Karpas-422 (cell line): Measurements from ENCODE around the gene MED15. TPM values are rescaled to one million over a fixed set of nuclear protein-coding genes. Genes with fewer than 3 reads are reported as not detected.

Experiments
- DNase-seq: peaks from one replicate; pipeline ENCODE4 v3.0.0-alpha.2; 2015
- H2AFZ ChIP-seq: fragments of 200-600 bp; sonication (generic); 2 replicates; pipeline ENCODE4 v1.6.1; 2014; ENCODE audit warnings: antibody characterized with exemption, low read length, mixed read lengths
- H3K27ac ChIP-seq: fragments of 200-600 bp; sonication (generic); 2 replicates; pipeline ENCODE4 v1.5.1; 2014; ENCODE audit warnings: mild to moderate bottlenecking, low read length, moderate library complexity
- H3K27me3 ChIP-seq: fragments of 200-600 bp; sonication (generic); 2 replicates; pipeline ENCODE4 v1.6.1; 2014; ENCODE audit warnings: low read length, mixed read lengths
- H3K36me3 ChIP-seq: fragments of 200-600 bp; sonication (generic); 2 replicates; pipeline ENCODE4 v1.6.1; 2014; ENCODE audit warnings: low read length, mixed read lengths; ENCODE audit not compliant: insufficient read depth
- H3K4me1 ChIP-seq: fragments of 200-600 bp; sonication (generic); 2 replicates; pipeline ENCODE4 v1.6.1; 2014; ENCODE audit warnings: mild to moderate bottlenecking, low read length, mixed read lengths
- H3K4me2 ChIP-seq: fragments of 200-600 bp; sonication (generic); 2 replicates; pipeline ENCODE4 v1.6.1; 2014; ENCODE audit warnings: low read length, low read depth, mild to moderate bottlenecking; ENCODE audit not compliant: poor library complexity, severe bottlenecking
- H3K4me3 ChIP-seq: fragments of 200-600 bp; sonication (generic); 2 replicates; pipeline ENCODE4 v1.5.1; 2014; ENCODE audit warnings: mild to moderate bottlenecking, antibody characterized with exemption, low read length, mixed read lengths
- H3K79me2 ChIP-seq: fragments of 200-600 bp; sonication (generic); 2 replicates; pipeline ENCODE4 v1.6.1; 2014; ENCODE audit warnings: mild to moderate bottlenecking, low read length, mixed read lengths
- H3K9ac ChIP-seq: fragments of 200-600 bp; sonication (generic); 2 replicates; pipeline ENCODE4 v1.6.0; 2014; ENCODE audit warnings: low read length
- H3K9me2 ChIP-seq: fragments of 200-600 bp; sonication (generic), shearing (Covaris generic); replicated peaks from 2 replicates; pipeline ENCODE4 v1.6.0; 2014; ENCODE audit warnings: mild to moderate bottlenecking, low read length, moderate library complexity; ENCODE audit not compliant: insufficient read depth
- H3K9me3 ChIP-seq: fragments of 300-700, 200-600 bp; sonication (generic); 2 replicates; pipeline ENCODE4 v1.6.1; 2014; ENCODE audit warnings: low read length, mixed read lengths
- H4K20me1 ChIP-seq: fragments of 200-600 bp; sonication (generic); 2 replicates; pipeline ENCODE4 v1.6.1; 2014; ENCODE audit warnings: mild to moderate bottlenecking, antibody characterized with exemption, low read length, low read depth; ENCODE audit not compliant: insufficient read depth
- total RNA-seq: library from RNA; depleted of rRNA; stranded (reverse); fragments of >200 nt; shearing (Covaris generic); gene quantifications from 2 replicates; pipeline ENCODE4 v1.2.3, GENCODE V29; 2014; ENCODE audit warnings: low replicate concordance

Gene MED15
- total RNA-seq, 1 experiment from 2014 or later: 36.9 TPM

DNA sequence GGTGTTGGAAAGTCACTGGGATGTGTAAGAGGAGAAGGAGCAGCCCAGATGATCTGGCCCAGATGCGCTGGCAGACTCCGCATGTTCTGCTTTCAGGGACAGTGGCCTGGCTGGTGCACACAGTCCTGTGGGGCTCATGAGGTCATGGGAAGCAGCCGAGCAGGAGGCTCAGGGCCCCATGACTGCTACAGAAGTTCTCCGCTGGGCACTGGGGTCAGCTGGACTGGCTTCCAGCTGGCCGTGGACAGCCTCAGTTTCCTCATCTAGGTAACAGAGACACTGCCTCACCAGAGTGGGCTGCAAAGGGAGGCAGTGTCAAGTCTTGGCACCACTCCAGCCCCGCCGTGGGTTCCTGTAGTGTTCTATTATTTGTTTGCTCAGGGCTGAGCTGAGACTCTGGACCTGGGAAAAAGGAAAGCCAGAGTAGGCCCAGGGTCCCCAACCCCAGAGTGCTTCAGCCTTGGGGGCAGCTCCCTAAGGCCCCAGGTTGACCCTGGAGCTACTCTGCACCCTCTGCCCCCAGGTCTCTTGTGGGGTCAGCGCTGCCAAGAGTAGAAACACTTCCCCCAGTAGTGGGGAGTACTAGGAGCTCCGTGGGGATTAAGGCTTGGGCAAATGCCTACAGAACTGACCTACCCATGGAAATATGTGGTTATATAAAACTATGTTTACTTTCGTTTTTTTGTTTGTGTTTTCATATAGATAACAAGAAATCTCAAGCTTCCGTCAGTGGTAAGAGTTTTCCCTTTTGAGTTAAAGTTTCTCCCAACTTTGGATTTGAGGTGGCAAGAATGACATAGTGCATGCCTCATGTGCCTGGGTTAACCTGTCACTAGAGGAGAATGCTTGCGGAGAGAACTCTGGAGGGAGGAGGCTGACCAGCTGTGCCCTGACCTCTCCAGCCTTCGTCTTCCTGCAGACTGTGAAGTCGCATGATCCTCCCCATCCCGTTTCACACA lies 45.3 kb downstream of the MED15 start:
- Histone ChIP-seq H3K9ac (no peak overlapping the region), H4K20me1 (peaks cover 9% of the 10 kb centered on the region; the same call in 1 of the 2 replicates), H2AFZ (no peak overlapping the region), H3K4me2 (no peak overlapping the region), H3K4me3 (no peak overlapping the region), H3K4me1 (peaks cover 41% of the 10 kb centered on the region), H3K36me3 (peaks cover 50% of the 10 kb centered on the region), H3K27ac (no peak overlapping the region), H3K9me2 (no peaks in the 10 kb centered on the region), H3K9me3 (no peaks in the 10 kb centered on the region), H3K79me2 (peaks cover 70% of the 10 kb centered on the region), H3K27me3 (no peaks in the 10 kb centered on the region)
- no peak for DNase-seq

DNA sequence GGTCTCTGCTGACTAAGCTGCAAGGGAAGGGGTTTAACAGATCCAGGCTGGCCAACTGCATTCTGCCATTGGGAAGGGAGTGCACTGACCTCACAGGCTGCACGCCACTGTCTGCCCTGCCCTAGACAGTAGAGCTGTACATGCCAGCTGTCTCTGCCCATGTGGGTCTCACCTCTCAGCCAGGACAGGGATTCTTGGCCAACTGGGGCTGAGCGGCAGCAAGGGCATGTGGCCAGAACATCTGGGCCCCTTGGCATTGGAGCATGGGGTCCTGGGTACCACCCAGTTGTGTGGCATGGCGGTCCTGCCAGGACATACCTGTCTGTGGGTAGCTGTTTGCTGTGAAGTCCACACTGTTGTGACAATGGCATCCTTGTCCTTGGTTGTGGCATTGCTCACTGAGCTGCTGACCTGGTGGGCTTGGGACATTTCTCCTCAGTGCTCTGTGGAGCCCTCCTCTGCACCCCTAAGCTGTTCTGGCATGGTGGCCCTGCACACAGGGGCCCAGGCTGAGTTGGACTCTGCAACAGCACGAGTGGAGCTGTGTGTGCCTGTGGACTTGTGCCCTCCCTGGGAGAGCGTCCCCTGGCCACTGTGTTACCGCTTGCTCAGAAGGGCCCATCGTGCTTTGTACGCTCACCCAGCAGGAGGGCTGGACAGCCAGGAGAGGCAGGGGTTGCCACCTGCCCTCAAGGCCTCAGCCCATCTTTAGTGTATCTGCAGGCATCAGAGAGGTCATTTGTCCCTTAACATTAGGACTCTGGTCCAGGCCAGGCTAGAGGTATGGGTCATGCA lies 46.7 kb downstream of the MED15 start:
- peaks cover 9% of the 10 kb centered on the region; the same call in 1 of the 2 replicates for H4K20me1 ChIP-seq
- peaks cover 65% of the 10 kb centered on the region for H3K79me2 ChIP-seq
- H3K9me2 ChIP-seq: no peaks in the 10 kb centered on the region
- no peak overlapping the region for H2AFZ ChIP-seq
- no peak overlapping the region for H3K27ac ChIP-seq
- no peaks in the 10 kb centered on the region; the same call in 1 of the 2 replicates for H3K9me3 ChIP-seq
- no peak overlapping the region for H3K4me3 ChIP-seq
- H3K4me2 ChIP-seq: no peak overlapping the region
- H3K36me3 ChIP-seq: peaks cover 63% of the 10 kb centered on the region
- H3K27me3 ChIP-seq: no peaks in the 10 kb centered on the region
- DNase-seq: no peak
- H3K9ac ChIP-seq: no peak overlapping the region
- peaks cover 32% of the 10 kb centered on the region for H3K4me1 ChIP-seq

DNA sequence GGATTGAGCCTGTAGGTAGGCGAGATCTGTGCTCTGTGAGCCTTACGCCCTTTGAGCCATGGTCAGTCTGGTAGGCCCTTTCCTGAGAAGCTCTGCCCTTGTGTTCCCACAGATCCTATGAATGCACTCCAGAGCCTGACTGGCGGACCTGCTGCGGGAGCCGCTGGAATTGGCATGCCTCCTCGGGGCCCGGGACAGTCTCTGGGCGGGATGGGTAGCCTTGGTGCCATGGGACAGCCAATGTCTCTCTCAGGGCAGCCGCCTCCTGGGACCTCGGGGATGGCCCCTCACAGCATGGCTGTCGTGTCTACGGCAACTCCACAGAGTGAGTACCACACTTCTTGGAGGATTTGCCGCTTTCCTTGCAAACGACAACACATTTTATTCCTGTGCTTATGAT lies 47.4 kb downstream of the MED15 start:
- Histone ChIP-seq H3K9me3 (no peaks in the 10 kb centered on the region; the same call in 1 of the 2 replicates), H3K79me2 (peaks cover 58% of the 10 kb centered on the region), H3K36me3 (peaks cover 69% of the 10 kb centered on the region), H3K9ac (no peak overlapping the region), H3K4me1 (peaks cover 26% of the 10 kb centered on the region), H2AFZ (no peak overlapping the region), H3K4me3 (no peak overlapping the region), H3K27me3 (no peaks in the 10 kb centered on the region), H3K27ac (no peak overlapping the region), H4K20me1 (peaks cover 3% of the 10 kb centered on the region; the same call in 1 of the 2 replicates), H3K4me2 (no peak overlapping the region), H3K9me2 (no peaks in the 10 kb centered on the region)
- DNase-seq: no peak

DNA sequence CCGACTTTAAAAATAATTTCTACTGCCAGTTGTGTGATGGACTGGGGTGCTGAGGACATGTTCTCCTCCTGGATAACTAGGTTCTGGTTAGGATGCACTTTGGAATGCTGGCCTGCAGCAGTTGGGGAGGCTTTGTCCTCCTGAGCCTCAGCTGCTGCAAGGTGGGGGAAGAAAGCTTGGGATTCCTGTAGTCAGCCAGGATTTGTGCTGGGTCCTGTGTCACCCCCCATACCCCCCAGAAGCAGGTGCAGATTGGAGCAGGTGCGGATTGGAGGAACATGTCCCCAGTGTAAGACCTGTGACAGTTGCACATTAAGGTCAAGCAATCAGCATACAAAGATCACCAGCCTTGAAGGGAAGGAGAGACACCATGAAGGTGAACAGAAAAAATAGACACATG lies 51.1 kb downstream of the MED15 start:
- Histone ChIP-seq H3K36me3 (peaks cover 57% of the 10 kb centered on the region), H4K20me1 (no peaks in the 10 kb centered on the region), H3K79me2 (peaks cover 25% of the 10 kb centered on the region), H3K4me2 (no peak overlapping the region), H3K9ac (no peak overlapping the region), H2AFZ (no peak overlapping the region), H3K4me3 (no peak overlapping the region), H3K9me2 (no peaks in the 10 kb centered on the region), H3K27ac (no peak overlapping the region), H3K9me3 (no peaks in the 10 kb centered on the region; the same call in 1 of the 2 replicates), H3K4me1 (no peaks in the 10 kb centered on the region), H3K27me3 (no peaks in the 10 kb centered on the region)
- DNase-seq: no peak

DNA sequence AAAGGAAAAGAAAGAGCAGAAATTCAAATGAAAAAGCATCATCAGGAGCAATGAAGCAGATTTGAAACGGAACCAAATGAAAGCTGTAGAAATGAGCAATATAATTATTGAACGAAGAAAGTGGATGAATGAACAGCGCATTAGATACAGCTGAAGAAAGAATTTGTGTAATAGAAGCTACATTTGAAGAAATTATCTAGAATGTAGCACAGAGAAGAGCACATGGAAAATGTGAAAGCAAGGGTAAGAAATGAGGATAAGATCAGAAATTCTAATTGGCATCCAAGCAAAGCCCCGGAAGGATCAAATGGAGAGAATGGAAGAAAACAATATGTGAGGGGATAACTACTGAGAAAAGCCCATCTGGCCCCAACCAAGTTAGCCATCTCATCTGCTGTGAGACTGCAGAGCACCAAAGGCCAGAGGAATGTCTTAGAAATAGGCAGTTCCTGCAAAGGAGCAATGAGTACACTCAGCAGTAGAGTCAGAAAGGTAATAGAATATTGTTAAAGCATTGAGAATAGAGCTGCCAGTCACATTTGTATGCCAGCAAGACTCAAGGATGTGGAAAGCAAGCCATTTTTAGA lies 51.9 kb downstream of the MED15 start:
- no peak for DNase-seq
- Histone ChIP-seq H2AFZ (no peak overlapping the region), H3K4me2 (no peak overlapping the region), H3K4me1 (no peaks in the 10 kb centered on the region), H3K27ac (no peak overlapping the region), H3K36me3 (peaks cover 56% of the 10 kb centered on the region), H3K9me2 (no peaks in the 10 kb centered on the region), H3K4me3 (no peak overlapping the region), H4K20me1 (no peaks in the 10 kb centered on the region), H3K27me3 (no peaks in the 10 kb centered on the region), H3K79me2 (peaks cover 19% of the 10 kb centered on the region), H3K9me3 (no peaks in the 10 kb centered on the region; the same call in 1 of the 2 replicates), H3K9ac (no peak overlapping the region)

DNA sequence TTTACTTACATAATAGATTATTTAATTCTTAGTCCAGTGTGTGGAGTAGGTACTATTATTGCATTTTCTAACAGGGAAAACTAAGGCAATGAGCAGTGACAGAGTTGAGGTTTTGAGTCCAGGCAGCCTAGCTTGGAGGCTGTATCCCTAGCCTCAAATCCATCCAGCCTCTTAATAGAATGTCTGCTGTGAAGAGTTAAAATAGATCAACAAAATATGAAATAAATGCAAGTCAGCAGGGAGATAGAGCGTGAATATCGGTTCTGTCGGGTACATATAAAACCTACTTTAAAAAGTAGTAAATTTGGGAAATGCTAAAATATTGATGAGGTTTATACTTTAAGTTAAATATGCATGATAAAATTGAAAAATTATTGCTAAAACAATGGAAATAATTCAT lies 53.3 kb downstream of the MED15 start:
- H4K20me1 ChIP-seq: no peaks in the 10 kb centered on the region
- H3K79me2 ChIP-seq: peaks cover 19% of the 10 kb centered on the region; the same call in 1 of the 2 replicates
- no peaks in the 10 kb centered on the region for H3K9me2 ChIP-seq
- no peak overlapping the region for H3K9ac ChIP-seq
- no peak for DNase-seq
- peaks cover 54% of the 10 kb centered on the region for H3K36me3 ChIP-seq
- no peak overlapping the region for H2AFZ ChIP-seq
- no peaks in the 10 kb centered on the region; the same call in 1 of the 2 replicates for H3K9me3 ChIP-seq
- H3K4me3 ChIP-seq: no peak overlapping the region
- H3K27me3 ChIP-seq: no peaks in the 10 kb centered on the region
- H3K4me2 ChIP-seq: no peak overlapping the region
- H3K4me1 ChIP-seq: no peaks in the 10 kb centered on the region
- no peak overlapping the region for H3K27ac ChIP-seq

DNA sequence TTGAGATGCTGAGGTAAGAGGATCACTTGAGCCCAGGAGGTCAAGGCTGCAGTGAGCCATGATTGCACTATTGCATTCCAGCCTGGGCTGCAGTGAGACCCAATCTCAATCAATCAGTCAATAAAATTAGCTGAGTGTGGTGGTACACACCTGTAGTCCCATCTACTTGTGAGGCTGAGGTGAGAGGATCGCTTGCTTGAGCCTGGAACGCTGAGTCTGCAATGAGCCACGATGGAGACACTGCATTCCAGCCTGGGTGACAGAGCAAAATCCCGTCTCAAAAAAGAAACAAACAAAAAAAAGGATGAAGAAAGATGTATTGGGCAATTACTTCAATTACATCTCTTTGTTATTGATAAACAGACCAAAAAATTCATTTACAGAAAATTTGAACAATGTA lies 54.5 kb downstream of the MED15 start:
- no peak overlapping the region for H3K4me2 ChIP-seq
- no peaks in the 10 kb centered on the region for H3K27me3 ChIP-seq
- H3K9ac ChIP-seq: no peak overlapping the region
- no peaks in the 10 kb centered on the region; the same call in 1 of the 2 replicates for H3K9me3 ChIP-seq
- no peaks in the 10 kb centered on the region for H4K20me1 ChIP-seq
- H3K9me2 ChIP-seq: no peaks in the 10 kb centered on the region
- H3K4me3 ChIP-seq: no peak overlapping the region
- no peaks in the 10 kb centered on the region for H3K4me1 ChIP-seq
- no peak overlapping the region for H3K27ac ChIP-seq
- no peak overlapping the region for H2AFZ ChIP-seq
- DNase-seq: no peak
- peaks cover 43% of the 10 kb centered on the region for H3K36me3 ChIP-seq
- H3K79me2 ChIP-seq: peaks cover 13% of the 10 kb centered on the region; the same call in 1 of the 2 replicates
